GM10266 (cell line): ENCODE results near the gene FTCDNL1.

ENCODE experiments used
- DNase-seq: peaks from one replicate; pipeline ENCODE4 v3.0.0; 2012; ENCODE audit errors: extremely low spot score
- CTCF ChIP-seq: IDR thresholded peaks from 2 replicates; pipeline ENCODE4 v1.5.1; 2012; ENCODE audit warnings: mild to moderate bottlenecking, low read depth; ENCODE audit not compliant: control insufficient read depth, insufficient read depth; ENCODE audit errors: missing control alignments

FTCDNL1 gene

GRCh38 chr2:199772035-199772976, 78.7 kb downstream of the FTCDNL1 start:
- TF ChIP-seq CTCF: no peak
- no peak for DNase-seq

GRCh38 chr2:199770716-199771115, 80.3 kb downstream of the FTCDNL1 start:
- TF ChIP-seq CTCF: no peak
- DNase-seq: no peak

GRCh38 chr2:199765646-199766045, 85.3 kb downstream of the FTCDNL1 start:
- TF ChIP-seq CTCF: no peak
- DNase-seq: no peak

GRCh38 chr2:199764273-199764800, 86.7 kb downstream of the FTCDNL1 start:
- no peak for DNase-seq
- TF ChIP-seq CTCF: no peak

- DNase-seq: no peak
- no peak for TF ChIP-seq CTCF
Observed at GRCh38 chr2:199762963-199763362, 88.0 kb downstream of the FTCDNL1 start.

- DNase-seq: no peak
- no peak for TF ChIP-seq CTCF
Observed at GRCh38 chr2:199760574-199760973, 90.4 kb downstream of the FTCDNL1 start.
